Measurements from ENCODE around the gene PSAP. TPM values are rescaled to one million over a fixed set of nuclear protein-coding genes. Genes with fewer than 3 reads are reported as not detected.

The PSAP gene
- total RNA-seq, 1 experiment from 2014 or later: 114 TPM

DNA sequence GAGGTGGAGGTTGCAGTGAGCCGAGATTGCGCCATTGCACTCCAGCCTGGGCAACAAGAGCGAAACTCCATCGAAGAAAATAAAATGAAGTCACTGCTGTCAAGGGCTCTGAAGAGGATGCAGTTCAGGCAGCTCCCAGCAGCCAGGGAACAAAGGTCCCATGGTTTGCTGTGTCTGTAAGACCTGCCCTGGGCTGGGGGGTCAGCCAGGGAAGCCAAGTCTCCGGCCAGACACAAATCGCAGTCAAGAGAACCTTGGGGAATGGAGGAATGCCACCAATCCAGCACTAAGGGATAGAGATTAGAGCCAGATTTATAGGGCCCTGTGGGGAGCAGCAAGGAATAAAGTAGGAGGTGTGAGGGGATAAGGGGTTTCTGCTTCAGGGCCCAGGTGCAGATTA is 48.8 kb downstream of the PSAP start:
- H2AFZ ChIP-seq (ENCODE audit: low read length): no peak overlapping the region

GRCh38 chr10:71801361-71801760 is 49.7 kb downstream of the PSAP start:
- peak; percentile 86 for DNase-seq
- Histone ChIP-seq H2AFZ (ENCODE audit: low read length) (no peak overlapping the region), H3K79me2 (ENCODE audit: low read length) (no peaks in the 10 kb centered on the region), H3K4me2 (ENCODE audit: low read depth, low read length, poor library complexity, severe bottlenecking) (peak overlapping the region; percentile 29), H3K36me3 (ENCODE audit: insufficient read depth, low read length) (no peaks in the 10 kb centered on the region), H3K9me2 (replicated peaks; ENCODE audit: insufficient read depth, low read length) (no peaks in the 10 kb centered on the region), H3K9me3 (ENCODE audit: low read length) (no peaks in the 10 kb centered on the region), H3K9ac (ENCODE audit: low read length) (no peak overlapping the region), H3K27ac (ENCODE audit: low read length) (peak overlapping the region; percentile 21; the same call in 1 of the 2 replicates), H3K4me1 (ENCODE audit: low read length) (peaks cover 20% of the 10 kb centered on the region), H3K27me3 (ENCODE audit: low read length) (no peaks in the 10 kb centered on the region), H4K20me1 (ENCODE audit: insufficient read depth, low read depth, low read length) (no peaks in the 10 kb centered on the region), H3K4me3 (ENCODE audit: low read length) (no peak overlapping the region)

More for the DNA sequence above, 48.8 kb downstream of the PSAP start:
- Histone ChIP-seq H3K36me3 (ENCODE audit: insufficient read depth, low read length) (no peaks in the 10 kb centered on the region), H3K79me2 (ENCODE audit: low read length) (no peaks in the 10 kb centered on the region), H3K9me3 (ENCODE audit: low read length) (no peaks in the 10 kb centered on the region), H3K9ac (ENCODE audit: low read length) (no peak overlapping the region), H3K27ac (ENCODE audit: low read length) (no peak overlapping the region), H3K27me3 (ENCODE audit: low read length) (no peaks in the 10 kb centered on the region), H3K4me1 (ENCODE audit: low read length) (peaks cover 20% of the 10 kb centered on the region), H3K4me2 (ENCODE audit: low read depth, low read length, poor library complexity, severe bottlenecking) (no peak overlapping the region), H3K4me3 (ENCODE audit: low read length) (no peak overlapping the region), H3K9me2 (replicated peaks; ENCODE audit: insufficient read depth, low read length) (no peaks in the 10 kb centered on the region), H4K20me1 (ENCODE audit: insufficient read depth, low read depth, low read length) (no peaks in the 10 kb centered on the region)
- DNase-seq: no peak

GRCh38 chr10:71799608-71800453 is 51.2 kb downstream of the PSAP start:
- DNase-seq: no peak
- H3K4me2 ChIP-seq (ENCODE audit: low read depth, low read length, poor library complexity, severe bottlenecking): no peak overlapping the region
- peaks cover 20% of the 10 kb centered on the region for H3K4me1 ChIP-seq (ENCODE audit: low read length)
- H3K27me3 ChIP-seq (ENCODE audit: low read length): no peaks in the 10 kb centered on the region
- no peak overlapping the region for H3K27ac ChIP-seq (ENCODE audit: low read length)
- H3K9me3 ChIP-seq (ENCODE audit: low read length): no peaks in the 10 kb centered on the region
- no peaks in the 10 kb centered on the region for H3K9me2 ChIP-seq (replicated peaks; ENCODE audit: insufficient read depth, low read length)
- H3K9ac ChIP-seq (ENCODE audit: low read length): no peak overlapping the region
- H3K79me2 ChIP-seq (ENCODE audit: low read length): no peaks in the 10 kb centered on the region
- H2AFZ ChIP-seq (ENCODE audit: low read length): no peak overlapping the region
- H3K4me3 ChIP-seq (ENCODE audit: low read length): no peak overlapping the region
- no peaks in the 10 kb centered on the region for H4K20me1 ChIP-seq (ENCODE audit: insufficient read depth, low read depth, low read length)
- no peaks in the 10 kb centered on the region for H3K36me3 ChIP-seq (ENCODE audit: insufficient read depth, low read length)

DNA sequence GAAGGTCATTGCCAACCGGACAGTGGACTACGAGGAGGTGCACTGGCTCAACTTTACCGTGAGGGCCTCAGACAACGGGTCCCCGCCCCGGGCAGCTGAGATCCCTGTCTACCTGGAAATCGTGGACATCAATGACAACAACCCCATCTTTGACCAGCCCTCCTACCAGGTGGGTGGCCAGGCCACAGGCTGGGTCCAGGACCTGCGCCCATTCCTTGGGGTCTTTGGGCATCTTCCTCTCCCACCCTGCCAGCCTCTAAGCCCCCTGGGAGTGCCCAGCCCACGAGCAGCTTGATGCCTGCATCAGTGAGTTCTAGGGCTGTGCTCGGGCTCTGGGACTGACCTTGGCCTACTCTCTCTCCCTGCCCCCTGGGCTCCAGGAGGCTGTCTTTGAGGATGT is 51.9 kb downstream of the PSAP start:
- Histone ChIP-seq H4K20me1 (ENCODE audit: insufficient read depth, low read depth, low read length) (no peaks in the 10 kb centered on the region), H3K79me2 (ENCODE audit: low read length) (no peaks in the 10 kb centered on the region), H3K27me3 (ENCODE audit: low read length) (no peaks in the 10 kb centered on the region), H3K4me2 (ENCODE audit: low read depth, low read length, poor library complexity, severe bottlenecking) (no peak overlapping the region), H3K9me3 (ENCODE audit: low read length) (no peaks in the 10 kb centered on the region), H2AFZ (ENCODE audit: low read length) (no peak overlapping the region), H3K36me3 (ENCODE audit: insufficient read depth, low read length) (no peaks in the 10 kb centered on the region), H3K4me1 (ENCODE audit: low read length) (peaks cover 20% of the 10 kb centered on the region), H3K9me2 (replicated peaks; ENCODE audit: insufficient read depth, low read length) (no peaks in the 10 kb centered on the region), H3K4me3 (ENCODE audit: low read length) (no peak overlapping the region), H3K9ac (ENCODE audit: low read length) (no peak overlapping the region), H3K27ac (ENCODE audit: low read length) (no peak overlapping the region)
- no peak for DNase-seq

GRCh38 chr10:71798308-71798624 is 52.8 kb downstream of the PSAP start:
- H3K4me3 ChIP-seq (ENCODE audit: low read length): no peak overlapping the region
- no peaks in the 10 kb centered on the region for H3K9me2 ChIP-seq (replicated peaks; ENCODE audit: insufficient read depth, low read length)
- no peak for DNase-seq
- no peaks in the 10 kb centered on the region for H3K36me3 ChIP-seq (ENCODE audit: insufficient read depth, low read length)
- peaks cover 20% of the 10 kb centered on the region for H3K4me1 ChIP-seq (ENCODE audit: low read length)
- no peaks in the 10 kb centered on the region for H3K9me3 ChIP-seq (ENCODE audit: low read length)
- H3K79me2 ChIP-seq (ENCODE audit: low read length): no peaks in the 10 kb centered on the region
- H3K4me2 ChIP-seq (ENCODE audit: low read depth, low read length, poor library complexity, severe bottlenecking): no peak overlapping the region
- H3K27me3 ChIP-seq (ENCODE audit: low read length): no peaks in the 10 kb centered on the region
- H2AFZ ChIP-seq (ENCODE audit: low read length): no peak overlapping the region
- H3K9ac ChIP-seq (ENCODE audit: low read length): no peak overlapping the region
- H3K27ac ChIP-seq (ENCODE audit: low read length): no peak overlapping the region
- no peaks in the 10 kb centered on the region for H4K20me1 ChIP-seq (ENCODE audit: insufficient read depth, low read depth, low read length)

GRCh38 chr10:71797533-71798307 is 53.3 kb downstream of the PSAP start:
- H3K4me1 ChIP-seq (ENCODE audit: low read length): peaks cover 20% of the 10 kb centered on the region
- H4K20me1 ChIP-seq (ENCODE audit: insufficient read depth, low read depth, low read length): no peaks in the 10 kb centered on the region
- no peaks in the 10 kb centered on the region for H3K36me3 ChIP-seq (ENCODE audit: insufficient read depth, low read length)
- no peaks in the 10 kb centered on the region for H3K9me3 ChIP-seq (ENCODE audit: low read length)
- no peak overlapping the region for H3K27ac ChIP-seq (ENCODE audit: low read length)
- no peak overlapping the region for H3K4me3 ChIP-seq (ENCODE audit: low read length)
- no peak overlapping the region for H3K4me2 ChIP-seq (ENCODE audit: low read depth, low read length, poor library complexity, severe bottlenecking)
- H3K79me2 ChIP-seq (ENCODE audit: low read length): no peaks in the 10 kb centered on the region
- H3K9ac ChIP-seq (ENCODE audit: low read length): no peak overlapping the region
- no peak for DNase-seq
- H3K27me3 ChIP-seq (ENCODE audit: low read length): no peaks in the 10 kb centered on the region
- no peak overlapping the region for H2AFZ ChIP-seq (ENCODE audit: low read length)
- no peaks in the 10 kb centered on the region for H3K9me2 ChIP-seq (replicated peaks; ENCODE audit: insufficient read depth, low read length)

GRCh38 chr10:71796749-71797405 is 54.2 kb downstream of the PSAP start:
- Histone ChIP-seq H3K27ac (ENCODE audit: low read length) (no peak overlapping the region), H3K9me3 (ENCODE audit: low read length) (no peaks in the 10 kb centered on the region), H3K36me3 (ENCODE audit: insufficient read depth, low read length) (no peaks in the 10 kb centered on the region), H3K9ac (ENCODE audit: low read length) (no peak overlapping the region), H3K79me2 (ENCODE audit: low read length) (no peaks in the 10 kb centered on the region), H4K20me1 (ENCODE audit: insufficient read depth, low read depth, low read length) (no peaks in the 10 kb centered on the region), H2AFZ (ENCODE audit: low read length) (no peak overlapping the region), H3K9me2 (replicated peaks; ENCODE audit: insufficient read depth, low read length) (no peaks in the 10 kb centered on the region), H3K4me2 (ENCODE audit: low read depth, low read length, poor library complexity, severe bottlenecking) (no peak overlapping the region), H3K4me3 (ENCODE audit: low read length) (no peak overlapping the region), H3K27me3 (ENCODE audit: low read length) (no peaks in the 10 kb centered on the region), H3K4me1 (ENCODE audit: low read length) (peaks cover 14% of the 10 kb centered on the region)
- DNase-seq: peak; percentile 79

DNA sequence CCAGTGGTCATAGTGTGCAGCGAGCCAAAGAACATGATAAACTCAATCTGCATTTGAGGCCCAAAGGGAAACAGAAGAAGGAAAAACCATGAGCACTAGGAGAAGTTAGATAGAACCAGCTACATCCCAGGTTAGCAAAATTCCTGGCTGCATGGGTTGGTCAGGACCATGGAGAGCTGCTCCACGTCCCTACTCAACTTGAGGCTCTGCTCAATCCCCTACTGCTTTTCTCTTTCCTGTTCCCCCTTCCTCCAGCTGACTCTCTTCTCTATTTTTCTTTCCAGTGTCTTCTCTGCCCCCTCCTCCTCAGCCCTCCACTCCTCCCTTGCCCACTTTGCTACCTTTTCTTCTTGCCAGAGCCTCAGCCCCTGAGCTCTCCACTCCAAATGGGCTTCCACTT is 55.8 kb downstream of the PSAP start:
- Histone ChIP-seq H3K9me2 (replicated peaks; ENCODE audit: insufficient read depth, low read length) (no peaks in the 10 kb centered on the region), H3K79me2 (ENCODE audit: low read length) (no peaks in the 10 kb centered on the region), H3K36me3 (ENCODE audit: insufficient read depth, low read length) (no peaks in the 10 kb centered on the region), H4K20me1 (ENCODE audit: insufficient read depth, low read depth, low read length) (no peaks in the 10 kb centered on the region), H3K4me2 (ENCODE audit: low read depth, low read length, poor library complexity, severe bottlenecking) (no peak overlapping the region), H3K9ac (ENCODE audit: low read length) (no peak overlapping the region), H2AFZ (ENCODE audit: low read length) (no peak overlapping the region), H3K9me3 (ENCODE audit: low read length) (no peaks in the 10 kb centered on the region), H3K4me1 (ENCODE audit: low read length) (no peaks in the 10 kb centered on the region), H3K27ac (ENCODE audit: low read length) (no peak overlapping the region), H3K4me3 (ENCODE audit: low read length) (no peak overlapping the region), H3K27me3 (ENCODE audit: low read length) (no peaks in the 10 kb centered on the region)
- DNase-seq: peak; percentile 54
